Measurements from ENCODE around the gene MAPKAPK3.

Gene MAPKAPK3

GRCh38 chr3:50608278-50608677 lies 8.7 kb upstream of the MAPKAPK3 start:
- no peak for DNase-seq (ENCODE audit: low read depth in 2 of 2)

GRCh38 chr3:50609071-50609762 lies 7.7 kb upstream of the MAPKAPK3 start:
- no peak for DNase-seq (ENCODE audit: low read depth in 2 of 2)

- no peak for DNase-seq (ENCODE audit: low read depth in 2 of 2)
These were observed 7.2 kb upstream of the MAPKAPK3 start for GRCh38 chr3:50609763-50610085.

GRCh38 chr3:50610181-50610971 lies 6.6 kb upstream of the MAPKAPK3 start:
- DNase-seq (ENCODE audit: low read depth in 2 of 2) = no peak

- DNase-seq (ENCODE audit: low read depth in 2 of 2) = no peak
These were observed 5.9 kb upstream of the MAPKAPK3 start for GRCh38 chr3:50610992-50611463.

- DNase-seq (ENCODE audit: low read depth in 2 of 2) = peak; percentile 98 to 99
These were observed 5.3 kb upstream of the MAPKAPK3 start, which contains the start of gene CISH for GRCh38 chr3:50611464-50612233. TSS of gene CISH (minus strand) at chr3:50611774. CDS start at chr3:50611650, 124 bp downstream.

GRCh38 chr3:50612234-50612882 lies 4.6 kb upstream of the MAPKAPK3 start:
- no peak for DNase-seq (ENCODE audit: low read depth in 2 of 2)

GRCh38 chr3:50612970-50613846 lies 3.7 kb upstream of the MAPKAPK3 start:
- no peak for DNase-seq (ENCODE audit: low read depth in 2 of 2)

- no peak for DNase-seq (ENCODE audit: low read depth in 2 of 2)
These were observed 1.8 kb upstream of the MAPKAPK3 start for GRCh38 chr3:50615190-50615589.

GRCh38 chr3:50616003-50616769 lies 765 bp upstream of the MAPKAPK3 start:
- DNase-seq (ENCODE audit: low read depth in 2 of 2) = peak; percentile 73 to 78

GRCh38 chr3:50616770-50617095 lies 218 bp upstream of the MAPKAPK3 start:
- DNase-seq (ENCODE audit: low read depth in 2 of 2) = peak; percentile 93 to 95

- DNase-seq (ENCODE audit: low read depth in 2 of 2) = no peak
These were observed 1.0 kb downstream of the MAPKAPK3 start for GRCh38 chr3:50617911-50618481.

- no peak for DNase-seq (ENCODE audit: low read depth in 2 of 2)
These were observed 3.5 kb downstream of the MAPKAPK3 start for GRCh38 chr3:50620420-50620819.

GRCh38 chr3:50620820-50621219 lies 3.9 kb downstream of the MAPKAPK3 start:
- DNase-seq (ENCODE audit: low read depth in 2 of 2) = no peak

GRCh38 chr3:50622881-50623280 lies 5.9 kb downstream of the MAPKAPK3 start:
- DNase-seq (ENCODE audit: low read depth in 2 of 2) = no peak

GRCh38 chr3:50623840-50624474 lies 7.0 kb downstream of the MAPKAPK3 start:
- DNase-seq (ENCODE audit: low read depth in 2 of 2) = no peak

- DNase-seq (ENCODE audit: low read depth in 2 of 2) = no peak
These were observed 7.7 kb downstream of the MAPKAPK3 start for GRCh38 chr3:50624634-50625033.

GRCh38 chr3:50625231-50626182 lies 8.6 kb downstream of the MAPKAPK3 start:
- DNase-seq (ENCODE audit: low read depth in 2 of 2) = no peak

Data from stimulated activated CD8-positive, alpha-beta memory T cell treated with anti-CD3 and anti-CD28 coated beads, Interleukin-15, amount 100 ng/mL, for 48 hours (primary cell).